ENCODE results near the gene TMEM200A. TPM values are rescaled to one million over a fixed set of nuclear protein-coding genes. Genes with fewer than 3 reads are reported as not detected.

TMEM200A gene
- total RNA-seq, 1 donor from 2014 or later = 0.79 TPM

- Histone ChIP-seq H3K4me3 (ENCODE audit: low read depth, low read length) (no peak overlapping the region), H3K36me3 (ENCODE audit: control insufficient read depth, insufficient read depth, low read length) (no peaks in the 10 kb centered on the region), H3K27me3 (ENCODE audit: control insufficient read depth, insufficient read depth, low read length) (no peaks in the 10 kb centered on the region)
- FAIRE-seq (no peak), DNase-seq (ENCODE audit: low read depth) (no peak)
- no peak for TF ChIP-seq CTCF (IDR thresholded peaks at IDR 0.05; ENCODE audit: insufficient read depth, low read length, severe bottlenecking)
Observed at GRCh38 chr6:130385064-130385695, 19.4 kb downstream of the TMEM200A start.

GRCh38 chr6:130389142-130389541 lies 23.3 kb downstream of the TMEM200A start:
- no peaks in the 10 kb centered on the region for H3K36me3 ChIP-seq (ENCODE audit: control insufficient read depth, insufficient read depth, low read length)
- FAIRE-seq = no peak
- no peak for DNase-seq (ENCODE audit: low read depth)
- no peaks in the 10 kb centered on the region for H3K27me3 ChIP-seq (ENCODE audit: control insufficient read depth, insufficient read depth, low read length)
- H3K4me3 ChIP-seq (ENCODE audit: low read depth, low read length) = no peak overlapping the region
- TF ChIP-seq CTCF (IDR thresholded peaks at IDR 0.05; ENCODE audit: insufficient read depth, low read length, severe bottlenecking) = no peak

- DNase-seq (ENCODE audit: low read depth) (no peak), FAIRE-seq (no peak)
- H3K27me3 ChIP-seq (ENCODE audit: control insufficient read depth, insufficient read depth, low read length) = no peaks in the 10 kb centered on the region
- no peak for TF ChIP-seq CTCF (IDR thresholded peaks at IDR 0.05; ENCODE audit: insufficient read depth, low read length, severe bottlenecking)
- no peak overlapping the region for H3K4me3 ChIP-seq (ENCODE audit: low read depth, low read length)
- no peaks in the 10 kb centered on the region for H3K36me3 ChIP-seq (ENCODE audit: control insufficient read depth, insufficient read depth, low read length)
Observed at GRCh38 chr6:130390890-130391289, 25.1 kb downstream of the TMEM200A start.

GRCh38 chr6:130393306-130393705 lies 27.5 kb downstream of the TMEM200A start:
- Histone ChIP-seq H3K4me3 (ENCODE audit: low read depth, low read length) (no peak overlapping the region), H3K36me3 (ENCODE audit: control insufficient read depth, insufficient read depth, low read length) (no peaks in the 10 kb centered on the region), H3K27me3 (ENCODE audit: control insufficient read depth, insufficient read depth, low read length) (no peaks in the 10 kb centered on the region)
- FAIRE-seq = no peak
- TF ChIP-seq CTCF (IDR thresholded peaks at IDR 0.05; ENCODE audit: insufficient read depth, low read length, severe bottlenecking) = no peak
- no peak for DNase-seq (ENCODE audit: low read depth)

GRCh38 chr6:130394246-130394645 lies 28.4 kb downstream of the TMEM200A start:
- TF ChIP-seq CTCF (IDR thresholded peaks at IDR 0.05; ENCODE audit: insufficient read depth, low read length, severe bottlenecking) = no peak
- DNase-seq (ENCODE audit: low read depth) (no peak), FAIRE-seq (no peak)
- H3K36me3 ChIP-seq (ENCODE audit: control insufficient read depth, insufficient read depth, low read length) = no peaks in the 10 kb centered on the region
- no peaks in the 10 kb centered on the region for H3K27me3 ChIP-seq (ENCODE audit: control insufficient read depth, insufficient read depth, low read length)
- H3K4me3 ChIP-seq (ENCODE audit: low read depth, low read length) = no peak overlapping the region

GRCh38 chr6:130395164-130395563 lies 29.3 kb downstream of the TMEM200A start:
- DNase-seq (ENCODE audit: low read depth) (no peak), FAIRE-seq (no peak)
- no peaks in the 10 kb centered on the region for H3K27me3 ChIP-seq (ENCODE audit: control insufficient read depth, insufficient read depth, low read length)
- H3K36me3 ChIP-seq (ENCODE audit: control insufficient read depth, insufficient read depth, low read length) = no peaks in the 10 kb centered on the region
- H3K4me3 ChIP-seq (ENCODE audit: low read depth, low read length) = no peak overlapping the region
- TF ChIP-seq CTCF (IDR thresholded peaks at IDR 0.05; ENCODE audit: insufficient read depth, low read length, severe bottlenecking) = no peak
